ENCODE measurements around the gene C13orf42.

DNA sequence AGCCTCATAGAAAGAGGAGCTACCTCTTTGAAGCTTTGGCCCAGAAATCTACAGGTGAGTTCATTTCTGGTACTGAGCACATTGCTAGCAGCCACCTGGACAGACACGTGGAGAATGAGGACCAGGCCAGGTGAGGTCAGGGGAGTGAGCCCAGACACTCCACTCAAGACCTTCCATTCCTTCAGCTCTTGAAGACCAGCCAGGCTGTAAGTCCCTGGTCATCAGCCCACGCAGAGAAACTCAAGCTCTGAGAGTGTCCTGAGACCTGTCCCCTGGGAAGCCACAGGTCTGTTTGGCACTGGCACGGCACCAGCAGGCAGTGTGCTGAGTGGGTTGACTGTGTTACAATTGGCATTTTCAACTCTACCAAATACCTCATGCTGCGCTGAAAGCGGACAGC lies 27.4 kb downstream of the C13orf42 start:
- TF ChIP-seq, protein P1, sequence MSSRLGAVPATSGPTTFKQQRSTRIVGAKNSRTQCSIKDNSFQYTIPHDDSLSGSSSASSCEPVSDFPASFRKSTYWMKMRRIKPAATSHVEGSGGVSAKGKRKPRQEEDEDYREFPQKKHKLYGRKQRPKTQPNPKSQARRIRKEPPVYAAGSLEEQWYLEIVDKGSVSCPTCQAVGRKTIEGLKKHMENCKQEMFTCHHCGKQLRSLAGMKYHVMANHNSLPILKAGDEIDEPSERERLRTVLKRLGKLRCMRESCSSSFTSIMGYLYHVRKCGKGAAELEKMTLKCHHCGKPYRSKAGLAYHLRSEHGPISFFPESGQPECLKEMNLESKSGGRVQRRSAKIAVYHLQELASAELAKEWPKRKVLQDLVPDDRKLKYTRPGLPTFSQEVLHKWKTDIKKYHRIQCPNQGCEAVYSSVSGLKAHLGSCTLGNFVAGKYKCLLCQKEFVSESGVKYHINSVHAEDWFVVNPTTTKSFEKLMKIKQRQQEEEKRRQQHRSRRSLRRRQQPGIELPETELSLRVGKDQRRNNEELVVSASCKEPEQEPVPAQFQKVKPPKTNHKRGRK (CRISPR knock-in tag; IDR thresholded peaks at IDR 0.05; ENCODE audit: borderline replicate concordance) = no peak
- TF ChIP-seq JUN (CRISPR knock-in tag; IDR thresholded peaks at IDR 0.05) = no peak
- TF ChIP-seq, protein P2, sequence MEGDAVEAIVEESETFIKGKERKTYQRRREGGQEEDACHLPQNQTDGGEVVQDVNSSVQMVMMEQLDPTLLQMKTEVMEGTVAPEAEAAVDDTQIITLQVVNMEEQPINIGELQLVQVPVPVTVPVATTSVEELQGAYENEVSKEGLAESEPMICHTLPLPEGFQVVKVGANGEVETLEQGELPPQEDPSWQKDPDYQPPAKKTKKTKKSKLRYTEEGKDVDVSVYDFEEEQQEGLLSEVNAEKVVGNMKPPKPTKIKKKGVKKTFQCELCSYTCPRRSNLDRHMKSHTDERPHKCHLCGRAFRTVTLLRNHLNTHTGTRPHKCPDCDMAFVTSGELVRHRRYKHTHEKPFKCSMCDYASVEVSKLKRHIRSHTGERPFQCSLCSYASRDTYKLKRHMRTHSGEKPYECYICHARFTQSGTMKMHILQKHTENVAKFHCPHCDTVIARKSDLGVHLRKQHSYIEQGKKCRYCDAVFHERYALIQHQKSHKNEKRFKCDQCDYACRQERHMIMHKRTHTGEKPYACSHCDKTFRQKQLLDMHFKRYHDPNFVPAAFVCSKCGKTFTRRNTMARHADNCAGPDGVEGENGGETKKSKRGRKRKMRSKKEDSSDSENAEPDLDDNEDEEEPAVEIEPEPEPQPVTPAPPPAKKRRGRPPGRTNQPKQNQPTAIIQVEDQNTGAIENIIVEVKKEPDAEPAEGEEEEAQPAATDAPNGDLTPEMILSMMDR (IDR thresholded peaks at IDR 0.05) = no peak

All from WTC11 (cell line).